ENCODE data around the gene ARHGEF18.
"Not testable (repeated sequence)": the region's sequence is repeated elsewhere in the genome, so short reads cannot be mapped to it uniquely, and the experiment has no call there.

The ARHGEF18 gene

GRCh38 chr19:7348587-7349230 is at the start of gene ARHGEF18:
TSS of gene ARHGEF18 (plus strand) at chr19:7348937. CDS start at chr19:7362891, 13,954 bp downstream.
- no peak for DNase-seq (ENCODE audit: low read depth)

GRCh38 chr19:7301525-7301924 is 47.2 kb upstream of the ARHGEF18 start:
- DNase-seq (ENCODE audit: low read depth): no peak

- no peak for DNase-seq (ENCODE audit: low read depth)
Measured at GRCh38 chr19:7303470-7303869, 45.3 kb upstream of the ARHGEF18 start.

- DNase-seq (ENCODE audit: low read depth): no peak
Measured at GRCh38 chr19:7304200-7304599, 44.5 kb upstream of the ARHGEF18 start.

GRCh38 chr19:7307590-7308218 is 41.0 kb upstream of the ARHGEF18 start:
- no peak for DNase-seq (ENCODE audit: low read depth)

GRCh38 chr19:7308327-7308726 is 40.4 kb upstream of the ARHGEF18 start:
- DNase-seq (ENCODE audit: low read depth): not testable (repeated sequence)

- no peak for DNase-seq (ENCODE audit: low read depth)
Measured at GRCh38 chr19:7311911-7312310, 36.8 kb upstream of the ARHGEF18 start.

GRCh38 chr19:7312816-7313215 is 35.9 kb upstream of the ARHGEF18 start:
- DNase-seq (ENCODE audit: low read depth): no peak

GRCh38 chr19:7318176-7318575 is 30.6 kb upstream of the ARHGEF18 start:
- DNase-seq (ENCODE audit: low read depth): no peak

GRCh38 chr19:7326105-7326877 is 22.4 kb upstream of the ARHGEF18 start:
- no peak for DNase-seq (ENCODE audit: low read depth)

- no peak for DNase-seq (ENCODE audit: low read depth)
Measured at GRCh38 chr19:7327802-7328201, 20.9 kb upstream of the ARHGEF18 start.

- no peak for DNase-seq (ENCODE audit: low read depth)
Measured at GRCh38 chr19:7328647-7329046, 20.1 kb upstream of the ARHGEF18 start.

GRCh38 chr19:7331446-7331845 is 17.3 kb upstream of the ARHGEF18 start:
- no peak for DNase-seq (ENCODE audit: low read depth)

- no peak for DNase-seq (ENCODE audit: low read depth)
Measured at GRCh38 chr19:7333198-7334118, 15.3 kb upstream of the ARHGEF18 start.

GRCh38 chr19:7336321-7336973 is 12.3 kb upstream of the ARHGEF18 start:
- DNase-seq (ENCODE audit: low read depth): no peak

- no peak for DNase-seq (ENCODE audit: low read depth)
Measured at GRCh38 chr19:7337380-7338194, 11.2 kb upstream of the ARHGEF18 start.

GRCh38 chr19:7340959-7341837 is 7.5 kb upstream of the ARHGEF18 start:
- peak; percentile 35 for DNase-seq (ENCODE audit: low read depth)

- DNase-seq (ENCODE audit: low read depth): no peak
Measured at GRCh38 chr19:7342143-7342542, 6.6 kb upstream of the ARHGEF18 start.

- DNase-seq (ENCODE audit: low read depth): no peak
Measured at GRCh38 chr19:7346488-7346971, 2.2 kb upstream of the ARHGEF18 start.
